GM19395 (cell line): Measurements from ENCODE around the gene PRR19.

ENCODE experiments used
- ATAC-seq: cut with Tn5 transposase; IDR thresholded peaks from one replicate; pipeline ENCODE4 v1.9.1; 2021; ENCODE audit warnings: mild to moderate bottlenecking, moderate library complexity; ENCODE audit not compliant: unreplicated experiment

Gene PRR19

DNA sequence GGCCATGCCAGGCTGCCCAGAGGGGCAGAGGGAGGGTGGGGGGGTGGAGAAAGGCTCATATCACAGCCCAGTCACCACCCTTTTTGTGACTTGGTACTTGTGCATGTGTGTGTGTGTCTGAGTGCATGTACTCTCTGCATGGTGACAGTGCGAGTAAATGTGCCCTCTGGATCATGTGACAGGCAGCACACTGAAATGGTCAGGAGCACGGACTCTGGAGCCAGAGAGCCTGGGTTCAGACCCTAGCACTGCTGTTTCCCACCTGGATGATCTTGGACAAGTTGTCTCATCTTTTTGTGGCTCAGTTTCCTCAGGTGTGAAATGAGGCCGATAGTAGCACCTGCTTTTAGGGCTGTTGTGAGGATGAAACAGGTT lies 30.9 kb upstream of the PRR19 start:
- ATAC-seq: no peak

DNA sequence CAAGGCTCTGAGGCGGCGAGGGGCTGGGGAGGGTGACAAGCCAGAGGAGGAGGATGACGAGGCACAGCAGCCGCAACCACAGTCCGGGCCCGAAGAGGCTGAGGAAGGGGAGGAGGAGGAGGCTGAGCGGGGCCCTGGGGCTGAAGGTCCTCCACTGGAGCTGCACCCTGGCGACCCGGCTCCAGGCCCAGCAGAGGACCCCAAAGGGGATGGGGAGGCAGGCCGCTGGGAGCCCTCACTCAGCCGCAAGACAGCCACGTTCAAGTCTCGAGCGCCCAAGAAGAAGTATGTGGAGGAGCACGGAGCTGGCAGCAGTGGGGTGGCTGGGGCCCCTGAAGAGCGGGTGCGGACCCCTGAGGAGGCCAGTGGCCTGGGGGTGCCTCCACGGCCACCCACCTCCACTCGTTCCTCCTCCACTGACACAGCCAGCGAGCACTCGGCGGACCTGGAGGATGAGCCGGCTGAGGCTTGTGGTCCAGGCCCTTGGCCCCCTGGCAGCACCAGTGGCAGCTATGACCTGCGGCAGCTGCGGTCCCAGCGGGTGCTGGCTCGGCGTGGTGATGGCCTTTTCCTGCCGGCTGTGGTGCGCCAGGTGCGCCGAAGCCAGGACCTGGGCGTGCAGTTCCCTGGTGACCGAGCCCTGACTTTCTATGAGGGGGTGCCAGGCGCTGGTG lies 29.9 kb upstream of the PRR19 start:
- ATAC-seq: no peak

DNA sequence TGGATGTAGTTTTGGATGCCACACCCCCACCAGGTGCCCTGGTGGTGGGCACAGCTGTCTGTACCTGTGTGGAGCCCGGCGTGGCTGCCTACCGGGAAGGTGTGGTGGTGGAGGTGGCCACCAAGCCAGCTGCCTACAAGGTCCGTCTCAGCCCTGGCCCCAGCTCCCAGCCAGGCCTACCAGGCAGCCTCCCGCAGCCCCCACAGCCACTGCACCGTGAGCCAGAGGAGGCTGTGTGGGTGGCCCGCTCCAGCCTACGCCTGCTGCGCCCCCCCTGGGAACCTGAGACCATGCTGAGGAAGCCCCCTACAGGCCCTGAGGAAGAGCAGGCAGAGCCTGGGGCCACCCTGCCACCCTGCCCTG lies 29.4 kb upstream of the PRR19 start:
- no peak for ATAC-seq

DNA sequence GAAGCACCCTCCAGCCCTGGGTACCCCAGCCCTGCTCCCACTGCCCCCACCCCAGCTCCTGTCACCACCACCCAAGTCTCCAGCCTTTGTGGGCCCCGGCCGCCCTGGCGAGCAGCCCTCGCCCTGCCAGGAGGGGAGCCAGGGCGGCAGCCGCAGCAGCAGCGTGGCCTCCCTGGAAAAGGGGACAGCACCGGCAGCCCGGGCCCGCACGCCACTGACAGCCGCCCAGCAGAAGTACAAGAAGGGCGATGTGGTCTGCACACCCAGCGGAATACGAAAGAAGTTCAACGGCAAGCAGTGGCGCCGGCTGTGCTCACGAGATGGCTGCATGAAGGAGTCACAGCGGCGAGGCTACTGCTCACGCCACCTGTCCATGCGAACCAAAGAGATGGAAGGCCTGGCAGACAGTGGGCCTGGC lies 28.9 kb upstream of the PRR19 start:
- ATAC-seq: no peak

DNA sequence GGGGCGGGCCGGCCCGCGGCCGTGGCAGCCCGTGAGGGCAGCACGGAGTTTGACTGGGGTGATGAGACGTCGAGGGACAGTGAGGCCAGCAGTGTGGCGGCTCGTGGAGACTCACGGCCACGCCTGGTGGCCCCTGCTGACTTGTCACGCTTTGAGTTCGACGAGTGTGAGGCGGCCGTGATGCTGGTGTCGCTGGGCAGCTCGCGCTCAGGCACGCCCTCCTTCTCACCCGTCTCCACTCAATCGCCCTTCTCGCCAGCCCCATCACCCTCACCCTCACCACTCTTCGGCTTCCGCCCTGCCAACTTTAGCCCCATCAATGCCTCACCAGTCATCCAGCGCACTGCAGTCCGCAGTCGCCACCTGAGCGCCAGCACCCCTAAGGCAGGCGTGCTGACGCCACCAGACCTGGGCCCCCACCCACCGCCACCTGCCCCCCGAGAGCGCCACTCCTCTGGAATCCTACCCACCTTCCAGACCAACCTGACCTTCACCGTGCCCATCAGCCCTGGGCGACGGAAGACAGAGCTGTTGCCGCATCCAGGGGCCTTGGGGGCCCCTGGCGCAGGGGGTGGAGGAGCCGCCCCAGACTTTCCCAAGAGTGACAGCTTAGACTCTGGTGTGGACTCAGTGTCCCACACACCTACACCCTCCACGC lies 28.4 kb upstream of the PRR19 start:
- ATAC-seq: no peak

DNA sequence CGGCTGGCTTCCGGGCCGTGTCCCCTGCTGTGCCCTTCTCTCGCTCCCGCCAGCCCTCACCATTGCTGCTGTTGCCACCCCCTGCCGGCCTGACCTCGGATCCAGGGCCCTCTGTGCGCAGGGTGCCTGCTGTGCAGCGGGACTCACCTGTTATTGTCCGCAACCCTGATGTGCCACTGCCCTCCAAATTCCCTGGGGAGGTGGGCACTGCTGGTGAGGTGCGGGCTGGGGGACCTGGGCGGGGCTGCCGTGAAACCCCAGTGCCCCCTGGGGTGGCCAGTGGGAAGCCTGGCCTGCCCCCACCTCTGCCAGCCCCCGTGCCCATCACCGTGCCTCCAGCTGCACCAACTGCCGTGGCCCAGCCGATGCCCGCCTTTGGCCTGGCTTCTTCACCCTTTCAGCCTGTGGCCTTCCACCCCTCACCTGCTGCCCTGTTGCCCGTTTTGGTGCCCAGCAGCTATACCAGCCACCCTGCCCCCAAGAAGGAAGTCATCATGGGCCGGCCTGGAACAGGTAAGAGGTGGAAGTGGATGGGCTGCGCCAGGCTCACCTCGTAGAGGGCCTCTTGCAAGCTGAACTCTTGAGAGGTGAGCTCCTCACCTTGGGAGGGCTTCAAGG lies 27.8 kb upstream of the PRR19 start:
- ATAC-seq: no peak

DNA sequence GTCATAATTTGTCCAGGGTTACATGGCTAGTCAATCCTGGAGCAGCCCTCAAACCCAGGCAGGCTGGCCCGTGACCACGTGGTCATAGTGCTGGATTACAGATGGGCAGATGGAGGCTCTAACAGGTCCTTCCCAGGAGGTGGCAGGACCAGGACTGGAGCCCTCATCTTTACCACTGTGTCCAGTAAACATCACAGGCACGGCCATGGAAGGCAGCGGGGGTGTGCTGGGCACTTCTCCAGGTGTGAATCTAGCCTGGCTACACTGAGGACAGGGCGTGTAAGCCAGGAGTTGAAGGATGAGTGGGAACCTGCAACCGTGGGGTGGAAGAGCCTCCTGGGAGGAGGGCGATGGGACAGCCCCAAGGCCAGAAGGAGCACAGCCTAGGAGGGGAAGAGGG lies 26.8 kb upstream of the PRR19 start:
- ATAC-seq: no peak

DNA sequence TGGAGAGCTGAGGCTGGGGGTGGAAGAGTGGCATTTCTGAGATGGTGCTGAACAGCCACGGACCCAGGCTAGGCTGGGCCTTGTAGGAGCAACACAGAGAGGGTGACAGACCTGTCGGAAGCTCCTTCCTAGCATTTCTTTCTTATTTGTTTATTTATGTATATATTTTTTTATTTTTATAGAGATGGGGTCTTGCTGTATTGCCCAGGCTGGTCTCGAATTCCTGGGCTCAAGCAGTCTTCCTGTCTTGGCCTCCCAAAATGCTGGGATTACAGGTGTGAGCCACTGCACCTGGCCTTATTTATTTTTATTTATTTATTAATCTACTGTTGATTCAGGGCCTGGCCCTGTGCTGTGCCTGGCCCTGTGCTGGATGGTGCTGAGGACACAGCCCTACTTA lies 26.4 kb upstream of the PRR19 start:
- ATAC-seq: no peak

DNA sequence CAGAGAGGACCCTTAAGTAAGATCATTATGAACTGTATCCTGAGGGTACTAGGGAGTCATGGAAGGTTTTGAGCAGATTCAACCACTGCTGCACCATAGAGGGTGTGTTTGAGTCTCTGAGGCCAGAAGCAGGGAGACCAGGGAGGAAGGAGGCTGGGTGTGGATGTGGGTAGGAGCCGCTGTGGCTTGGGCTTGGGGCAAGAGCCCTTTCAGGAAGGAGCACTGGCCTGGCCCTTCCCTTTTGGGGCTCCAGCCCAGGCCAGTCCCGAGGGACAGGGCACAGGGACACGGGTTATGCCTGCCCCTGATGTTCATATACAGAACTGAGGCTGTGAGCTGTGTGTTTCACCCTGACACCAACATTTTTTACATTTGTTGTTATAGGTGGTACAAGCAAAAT lies 25.6 kb upstream of the PRR19 start:
- no peak for ATAC-seq

DNA sequence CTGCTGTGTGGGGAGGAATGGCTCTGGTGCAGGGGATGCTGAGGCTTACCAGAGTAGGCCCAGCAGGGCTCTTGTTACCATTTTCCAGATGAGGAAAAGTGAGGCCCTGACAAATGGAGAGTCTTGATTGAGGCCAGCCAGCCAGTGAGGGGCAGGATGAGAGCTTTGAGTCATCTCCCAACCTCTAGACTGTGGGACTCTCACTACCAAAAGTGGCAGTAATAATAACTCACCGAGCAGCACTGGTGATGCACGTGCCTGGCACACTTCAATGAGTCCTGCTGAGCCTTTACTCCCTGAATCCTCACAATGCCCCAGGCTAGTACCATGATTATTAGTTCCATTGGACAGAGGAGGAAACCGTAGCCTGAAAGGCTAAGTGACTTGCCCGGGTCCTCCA lies 25.1 kb upstream of the PRR19 start:
- no peak for ATAC-seq

DNA sequence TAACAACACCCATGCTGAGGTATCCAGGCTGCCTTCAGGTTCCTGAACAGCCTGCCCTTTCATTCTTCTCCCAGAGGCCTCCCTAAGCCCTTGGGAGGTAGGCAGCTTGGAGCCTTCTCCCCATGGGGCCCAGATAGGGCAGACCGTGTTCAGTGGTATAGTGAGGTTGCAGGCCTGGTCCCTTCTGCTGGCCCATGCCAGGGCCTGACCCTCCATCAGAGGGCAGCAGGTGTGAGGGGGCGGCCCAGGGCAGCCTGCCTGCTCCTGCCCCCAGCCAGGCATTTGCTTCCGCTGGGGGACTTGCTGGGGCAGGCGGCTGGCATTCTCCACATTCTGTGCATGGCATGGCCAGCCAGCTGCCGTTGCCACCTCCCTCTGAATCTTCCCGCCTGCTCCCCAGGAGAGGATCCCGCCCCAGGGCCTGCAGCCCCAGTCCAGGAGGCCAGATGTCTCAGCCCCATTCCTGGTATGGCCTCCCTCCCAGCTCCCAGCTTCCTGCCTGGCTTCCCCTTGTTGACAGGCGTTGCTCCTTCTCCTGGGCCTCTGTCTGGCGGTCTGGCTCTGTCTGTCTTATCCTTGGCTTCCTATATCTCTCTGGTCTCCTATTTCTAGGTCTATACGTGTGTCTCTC lies 24.0 kb upstream of the PRR19 start:
- no peak for ATAC-seq

DNA sequence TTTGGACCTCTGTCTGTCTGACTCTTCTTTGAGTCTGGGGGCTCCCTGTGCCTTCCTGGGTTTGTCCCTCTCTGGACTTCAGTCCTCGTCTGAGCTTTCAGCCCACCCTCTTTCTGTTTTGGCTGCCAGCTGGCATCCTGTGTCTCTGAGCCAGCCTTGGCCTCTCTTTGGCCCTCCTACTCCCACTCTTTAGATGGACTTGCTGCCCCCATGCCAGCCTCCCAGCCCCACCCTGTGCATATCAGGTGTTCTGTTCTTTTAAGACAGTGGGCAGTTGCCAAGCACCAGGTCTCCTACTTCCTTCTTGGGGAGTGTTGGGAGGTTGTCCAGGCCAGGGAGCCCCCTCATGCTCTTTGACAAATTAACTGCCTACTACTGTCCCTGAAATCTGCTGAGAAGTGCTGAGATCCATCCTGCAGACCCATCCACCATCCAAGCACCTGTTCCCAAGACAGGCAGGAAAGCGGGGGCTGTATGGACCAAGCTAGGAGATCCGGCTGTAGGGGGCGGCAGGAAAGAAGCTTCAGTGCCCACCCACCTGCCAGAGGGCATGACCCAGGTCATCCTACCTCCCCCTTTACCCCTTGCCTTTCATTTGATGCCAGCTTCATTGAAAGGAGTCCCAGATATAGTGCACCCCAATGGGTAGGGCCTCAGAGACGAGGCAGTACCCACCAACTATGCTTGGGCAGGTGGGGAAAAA lies 23.3 kb upstream of the PRR19 start:
- no peak for ATAC-seq

DNA sequence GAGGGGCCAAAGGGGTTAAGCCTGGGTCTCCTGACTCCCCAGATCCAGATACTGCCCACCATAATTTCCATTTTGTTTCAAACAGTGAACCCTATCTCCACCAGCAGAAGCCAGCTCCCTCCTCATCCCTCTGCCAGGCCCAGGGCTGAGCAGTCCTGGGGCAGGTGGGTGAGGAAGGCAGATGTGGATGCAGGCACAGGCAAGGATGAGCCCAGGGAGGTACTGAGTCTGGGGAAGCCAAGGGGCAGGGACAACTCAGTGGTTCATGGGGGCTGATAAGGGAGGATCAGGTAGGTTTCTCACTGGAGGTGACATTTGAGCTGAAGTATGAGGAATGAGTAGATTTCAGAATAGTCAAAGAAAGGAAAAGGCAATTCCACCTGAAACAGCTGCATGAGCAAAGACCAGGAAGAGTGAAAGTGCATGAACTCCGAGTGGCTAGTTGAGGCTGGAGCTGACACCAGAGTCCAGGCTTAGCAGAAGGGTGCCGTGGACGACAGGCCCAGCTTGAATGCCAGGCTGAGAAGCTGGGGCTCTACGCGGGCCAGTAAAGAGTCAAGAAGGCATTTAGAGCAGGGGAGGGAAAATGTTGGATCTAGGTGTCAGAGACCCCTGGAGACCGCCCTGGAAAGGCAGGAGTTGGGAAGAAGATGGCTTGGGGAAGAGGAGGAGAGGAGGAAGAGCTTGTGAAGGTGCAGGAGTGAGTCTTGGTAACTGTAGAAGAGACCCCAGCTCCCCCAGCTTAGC lies 22.6 kb upstream of the PRR19 start:
- ATAC-seq: no peak

DNA sequence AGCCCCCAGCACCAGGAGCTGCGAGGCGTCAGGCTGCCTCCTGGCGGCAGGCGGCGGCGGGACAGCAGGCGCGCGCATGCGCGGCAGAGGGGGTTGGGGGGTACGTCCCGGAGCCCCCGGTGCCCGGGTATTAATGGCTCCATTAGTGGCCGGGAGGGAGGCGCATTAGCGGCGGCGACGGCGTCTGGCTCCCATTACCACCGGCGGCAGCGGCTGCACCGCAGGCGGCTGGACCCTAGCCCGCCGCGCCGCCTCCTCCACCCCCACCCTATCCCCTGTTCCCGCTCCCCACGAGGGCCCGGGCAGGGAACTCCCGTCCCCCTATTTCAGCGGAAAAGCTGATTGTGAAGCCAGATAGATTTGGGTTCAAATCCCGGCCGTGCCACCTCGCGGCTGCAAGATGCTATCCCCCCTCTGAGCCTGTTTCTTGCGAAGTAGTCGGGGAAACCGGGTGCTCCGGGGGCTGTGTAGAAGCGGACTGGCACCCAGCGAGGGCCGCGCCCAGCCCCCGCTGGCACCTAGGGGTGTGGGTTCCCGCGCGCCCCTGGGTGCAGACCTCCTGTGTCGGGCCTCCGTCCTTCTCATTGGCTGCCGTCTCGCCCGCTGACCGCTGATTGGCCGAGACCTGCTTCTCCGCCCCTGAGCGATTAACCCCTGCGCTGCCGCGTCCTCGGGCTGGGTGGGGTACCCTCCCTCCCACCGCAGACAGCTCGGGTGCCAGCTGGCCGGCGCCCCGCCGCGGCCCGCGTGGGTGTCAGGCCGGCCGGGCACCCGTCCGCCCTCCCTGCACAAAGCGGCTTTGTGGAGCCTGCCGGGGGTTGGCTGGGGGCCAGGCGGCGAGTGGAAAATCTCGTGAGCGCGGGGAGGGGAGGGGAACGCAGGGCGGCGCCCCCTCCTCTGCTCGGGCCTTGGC lies 21.8 kb upstream of the PRR19 start:
- ATAC-seq: peak; percentile 36

DNA sequence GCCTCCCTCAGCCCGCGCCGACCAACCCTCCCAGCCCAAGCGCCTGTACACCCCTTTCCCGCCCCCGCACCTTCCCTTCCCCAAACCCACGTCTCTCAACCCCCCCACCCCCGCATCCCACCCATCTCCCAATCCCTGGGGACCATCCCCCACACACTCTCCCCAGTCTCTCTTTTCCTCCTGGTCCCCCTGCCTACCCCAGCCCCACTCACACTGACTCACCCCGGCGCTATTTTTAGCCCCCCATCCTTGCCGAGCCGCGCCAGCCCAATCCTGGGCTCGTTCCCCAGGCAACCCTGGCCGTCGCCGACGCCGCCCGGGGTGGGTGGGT lies 21.2 kb upstream of the PRR19 start:
- ATAC-seq: no peak

DNA sequence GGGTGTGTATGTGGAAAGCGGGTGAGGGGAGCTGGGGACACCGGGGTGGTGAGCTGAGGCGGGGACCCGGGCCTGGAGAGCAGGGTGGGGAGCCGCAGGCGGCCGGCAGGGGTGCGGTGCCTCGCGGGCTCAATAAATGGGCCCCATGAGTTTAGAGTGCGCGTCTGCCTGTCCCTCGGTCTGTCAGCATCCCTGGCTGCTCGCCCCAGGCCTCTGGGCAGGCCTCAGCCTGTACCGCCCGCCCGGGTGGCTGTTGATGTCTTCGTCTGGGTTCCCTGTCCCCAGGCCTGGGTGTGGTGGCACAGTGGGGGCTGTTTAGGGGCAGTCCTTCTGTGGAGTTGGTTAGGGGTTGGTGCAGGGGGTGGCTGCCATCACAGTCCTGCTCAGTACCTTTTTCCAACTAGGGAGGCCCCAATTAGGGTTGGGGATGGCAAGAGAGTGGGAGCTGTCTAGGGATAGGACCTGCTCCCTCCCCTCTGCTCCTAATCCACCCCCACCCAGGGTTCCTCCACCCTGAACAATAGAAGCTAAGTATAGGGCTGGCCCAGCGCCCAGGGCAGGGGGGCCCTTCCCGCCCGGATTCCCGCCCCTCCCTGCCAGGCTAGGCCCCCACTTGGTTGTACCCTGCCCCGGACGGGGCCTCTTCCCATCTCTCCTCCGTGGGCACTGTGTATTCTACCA lies 20.6 kb upstream of the PRR19 start:
- ATAC-seq: no peak

DNA sequence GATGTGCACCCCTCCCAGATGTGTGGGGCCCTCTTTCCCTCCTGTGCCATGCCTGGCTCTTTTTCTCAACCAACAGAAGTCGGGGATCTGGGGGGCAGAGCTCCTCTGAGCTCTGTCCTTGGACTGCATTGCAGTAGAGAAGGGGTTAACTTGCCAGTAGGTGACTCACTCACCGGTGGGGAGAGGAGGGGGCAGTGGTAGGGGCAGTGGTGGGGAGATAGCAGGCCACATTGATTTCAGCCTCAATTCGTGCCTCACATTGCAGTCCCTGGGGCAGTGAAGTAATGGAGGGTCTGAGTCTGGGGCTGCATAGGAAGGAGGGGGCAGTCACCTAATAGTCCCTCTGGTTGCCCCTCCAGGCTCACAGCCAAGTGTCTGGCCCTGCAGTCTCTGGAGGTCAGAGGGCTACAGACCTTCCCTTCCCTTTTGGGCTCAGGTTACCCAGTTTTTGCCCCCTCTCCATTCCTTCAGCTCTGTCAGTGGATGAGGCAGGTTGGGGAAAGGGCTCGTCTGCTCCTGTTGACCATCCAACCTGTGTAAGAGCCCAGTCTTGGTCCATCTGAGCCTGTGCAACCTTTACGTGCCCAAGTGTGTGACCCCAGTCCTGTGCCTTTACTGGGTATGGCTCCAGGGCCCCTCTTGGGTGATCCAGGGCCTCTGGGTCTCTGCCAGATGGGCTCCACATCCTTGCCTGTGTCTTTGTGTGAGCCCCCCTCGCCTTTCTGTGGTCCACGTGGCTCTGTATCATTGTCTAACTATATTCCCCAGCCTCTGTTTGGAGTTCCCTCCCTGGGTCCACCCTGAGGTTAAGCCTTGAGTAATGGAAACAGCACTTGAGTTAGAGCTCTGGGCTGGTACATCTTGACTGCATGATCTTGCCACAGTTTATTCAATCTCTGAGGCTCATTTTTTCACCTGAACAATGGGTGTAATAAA lies 19.8 kb upstream of the PRR19 start:
- no peak for ATAC-seq

DNA sequence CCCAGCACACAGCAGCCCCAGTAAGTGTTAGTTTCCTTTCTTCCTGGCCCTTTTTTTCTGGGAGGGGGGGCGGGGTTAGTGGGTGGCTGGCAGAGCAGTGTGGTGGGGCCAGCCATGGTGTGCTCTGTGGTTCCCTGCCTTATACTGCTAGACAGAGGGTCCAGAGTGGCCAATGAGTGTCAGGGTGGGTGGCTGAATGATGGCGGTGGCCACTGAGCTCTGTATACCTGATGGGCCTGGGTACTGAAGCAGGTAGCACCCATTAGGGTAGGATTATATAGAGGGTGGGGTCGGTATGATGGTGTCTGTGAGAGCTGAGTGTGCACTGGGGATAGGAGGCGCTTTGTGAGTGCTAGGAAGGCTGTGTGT lies 19.1 kb upstream of the PRR19 start:
- ATAC-seq: no peak
